ENCODE results near the gene ANG. TPM values are rescaled to one million over a fixed set of nuclear protein-coding genes. Genes with fewer than 3 reads are reported as not detected.
"Not testable (repeated sequence)": the region's sequence is repeated elsewhere in the genome, so short reads cannot be mapped to it uniquely, and the experiment has no call there.

ANG gene
- total RNA-seq, 1 donor from 2014 or later = 3.3 TPM

DNA sequence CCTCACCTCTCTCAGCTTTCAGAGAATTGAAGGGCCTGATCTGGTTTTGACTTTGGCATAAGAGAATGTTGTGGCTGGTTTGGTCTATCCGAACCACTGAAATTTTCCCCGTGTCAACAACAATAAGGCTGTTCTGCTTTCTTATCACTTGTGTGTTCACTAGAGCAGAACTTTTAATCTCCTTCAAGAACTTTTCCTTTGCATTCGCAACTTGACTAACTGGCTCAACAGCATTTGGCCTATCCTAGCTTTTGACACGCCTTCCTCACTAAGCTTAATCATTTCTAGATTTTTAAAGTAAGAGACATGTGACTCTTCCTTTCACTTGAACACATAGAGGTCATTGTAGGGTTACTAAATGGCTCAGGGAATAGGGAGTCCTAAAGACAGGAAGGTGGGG, 31.2 kb downstream of the ANG start:
- Mint-ChIP-seq H3K27me3 (ENCODE audit: low read depth) (no peaks in the 10 kb centered on the region), H3K9me3 (peaks cover 2% of the 10 kb centered on the region), H3K27ac (ENCODE audit: unreplicated experiment) (no peak overlapping the region), H3K4me3 (no peak overlapping the region), H3K36me3 (ENCODE audit: low read depth) (peaks cover 3% of the 10 kb centered on the region), H3K4me1 (peaks cover 10% of the 10 kb centered on the region)
- DNase-seq (ENCODE audit: low read depth, low spot score) = no peak
- TF ChIP-seq, protein P1, sequence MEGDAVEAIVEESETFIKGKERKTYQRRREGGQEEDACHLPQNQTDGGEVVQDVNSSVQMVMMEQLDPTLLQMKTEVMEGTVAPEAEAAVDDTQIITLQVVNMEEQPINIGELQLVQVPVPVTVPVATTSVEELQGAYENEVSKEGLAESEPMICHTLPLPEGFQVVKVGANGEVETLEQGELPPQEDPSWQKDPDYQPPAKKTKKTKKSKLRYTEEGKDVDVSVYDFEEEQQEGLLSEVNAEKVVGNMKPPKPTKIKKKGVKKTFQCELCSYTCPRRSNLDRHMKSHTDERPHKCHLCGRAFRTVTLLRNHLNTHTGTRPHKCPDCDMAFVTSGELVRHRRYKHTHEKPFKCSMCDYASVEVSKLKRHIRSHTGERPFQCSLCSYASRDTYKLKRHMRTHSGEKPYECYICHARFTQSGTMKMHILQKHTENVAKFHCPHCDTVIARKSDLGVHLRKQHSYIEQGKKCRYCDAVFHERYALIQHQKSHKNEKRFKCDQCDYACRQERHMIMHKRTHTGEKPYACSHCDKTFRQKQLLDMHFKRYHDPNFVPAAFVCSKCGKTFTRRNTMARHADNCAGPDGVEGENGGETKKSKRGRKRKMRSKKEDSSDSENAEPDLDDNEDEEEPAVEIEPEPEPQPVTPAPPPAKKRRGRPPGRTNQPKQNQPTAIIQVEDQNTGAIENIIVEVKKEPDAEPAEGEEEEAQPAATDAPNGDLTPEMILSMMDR (conservative IDR thresholded peaks at IDR 0.05) = no peak

DNA sequence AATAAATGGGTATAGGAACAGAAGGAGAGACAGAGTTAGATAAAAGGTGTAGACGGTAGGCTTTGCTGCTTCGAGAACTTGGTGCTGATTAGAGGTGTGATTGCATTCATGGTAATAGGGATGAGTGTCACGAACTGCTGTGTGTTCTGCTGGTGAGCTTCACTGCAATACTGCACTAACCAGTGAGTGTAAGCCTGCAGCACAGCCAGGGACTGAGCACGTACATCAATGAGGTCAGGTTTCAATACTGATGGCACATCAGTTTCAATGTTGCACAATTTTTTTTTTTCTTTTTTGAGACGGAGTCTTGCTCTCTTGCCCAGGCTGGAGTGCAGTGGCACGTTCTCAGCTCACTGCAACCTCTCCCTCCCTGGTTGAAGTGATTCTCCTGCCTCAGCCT, 32.2 kb downstream of the ANG start:
- Mint-ChIP-seq H3K27me3 (ENCODE audit: low read depth) (no peaks in the 10 kb centered on the region), H3K9me3 (peaks cover 2% of the 10 kb centered on the region), H3K4me1 (peaks cover 10% of the 10 kb centered on the region), H3K4me3 (no peak overlapping the region), H3K27ac (ENCODE audit: unreplicated experiment) (no peak overlapping the region), H3K36me3 (ENCODE audit: low read depth) (peaks cover 3% of the 10 kb centered on the region)
- TF ChIP-seq, protein P1 (conservative IDR thresholded peaks at IDR 0.05) = no peak
- no peak for DNase-seq (ENCODE audit: low read depth, low spot score)

DNA sequence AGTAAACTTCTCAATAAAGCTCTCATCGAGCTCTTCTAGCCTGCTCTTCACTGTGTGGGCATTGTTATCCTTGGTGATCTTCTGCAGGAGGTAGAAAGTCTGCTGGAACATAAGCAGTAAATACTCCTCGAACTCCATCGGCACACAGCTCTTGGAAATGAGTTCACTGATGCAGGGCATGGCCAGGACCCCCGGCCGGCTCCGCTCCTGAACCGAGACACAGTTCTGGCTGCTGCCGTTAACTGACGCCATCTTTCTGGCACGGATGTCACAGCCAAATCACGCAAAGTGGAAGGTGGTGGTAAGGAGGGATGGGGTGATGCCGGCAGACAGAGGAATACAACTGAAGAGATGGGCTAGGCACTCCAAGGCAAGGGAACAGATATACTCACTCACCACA, 33.5 kb downstream of the ANG start:
- TF ChIP-seq, protein P1 (conservative IDR thresholded peaks at IDR 0.05) = no peak
- Mint-ChIP-seq H3K36me3 (ENCODE audit: low read depth) (peaks cover 3% of the 10 kb centered on the region), H3K4me1 (peaks cover 18% of the 10 kb centered on the region), H3K4me3 (no peak overlapping the region), H3K27me3 (ENCODE audit: low read depth) (no peaks in the 10 kb centered on the region), H3K27ac (ENCODE audit: unreplicated experiment) (no peak overlapping the region), H3K9me3 (no peaks in the 10 kb centered on the region)
- no peak for DNase-seq (ENCODE audit: low read depth, low spot score)

DNA sequence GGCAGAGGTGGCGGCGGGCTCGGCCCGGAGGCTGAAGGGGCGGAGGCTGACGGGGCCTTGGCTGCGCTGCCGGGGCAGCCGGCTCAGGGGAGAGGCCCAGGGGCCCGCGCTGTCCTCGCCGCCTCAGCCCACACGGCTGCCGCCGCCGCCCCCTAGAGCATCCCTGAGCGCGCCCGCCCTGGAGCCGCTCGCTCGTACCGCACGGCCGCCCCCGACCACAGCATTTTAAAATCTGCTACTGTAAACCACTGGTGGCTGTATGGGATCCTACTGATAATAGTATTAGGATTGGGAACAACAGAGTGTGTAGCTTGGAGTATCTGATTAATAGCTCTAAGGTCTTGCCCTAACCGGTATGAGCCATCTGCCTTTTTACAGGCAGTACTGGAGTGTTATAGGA, 34.9 kb downstream of the ANG start:
- peaks cover 3% of the 10 kb centered on the region for H3K36me3 Mint-ChIP-seq (ENCODE audit: low read depth)
- H3K27ac Mint-ChIP-seq (ENCODE audit: unreplicated experiment) = peak overlapping the region; percentile 20
- H3K4me3 Mint-ChIP-seq = no peak overlapping the region
- peaks cover 18% of the 10 kb centered on the region for H3K4me1 Mint-ChIP-seq
- no peaks in the 10 kb centered on the region for H3K9me3 Mint-ChIP-seq
- TF ChIP-seq, protein P1 (conservative IDR thresholded peaks at IDR 0.05) = no peak
- no peaks in the 10 kb centered on the region for H3K27me3 Mint-ChIP-seq (ENCODE audit: low read depth)
- DNase-seq (ENCODE audit: low read depth, low spot score) = no peak

DNA sequence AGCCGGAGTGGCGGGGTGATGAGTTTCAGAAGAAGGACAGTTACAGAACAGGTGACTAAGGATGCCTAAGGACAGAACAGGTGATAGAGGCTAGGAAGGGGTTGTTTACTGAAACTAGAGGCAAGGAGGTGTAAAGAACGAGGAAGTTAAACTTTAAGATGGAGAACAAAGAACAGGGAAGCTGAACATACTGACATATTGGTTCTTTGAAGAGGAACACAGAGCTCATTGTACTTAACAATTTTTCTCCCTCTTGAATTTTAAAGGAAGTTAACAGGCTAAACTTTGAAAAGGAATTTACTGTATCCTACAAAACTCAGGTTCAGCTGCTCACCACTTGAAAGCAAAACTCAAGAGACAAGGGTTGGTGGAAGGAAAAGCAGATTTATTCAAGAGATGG, 37.6 kb downstream of the ANG start:
- not testable (repeated sequence) for H3K4me3 Mint-ChIP-seq; H3K27me3 Mint-ChIP-seq (ENCODE audit: low read depth); H3K27ac Mint-ChIP-seq (ENCODE audit: unreplicated experiment); H3K9me3 Mint-ChIP-seq; H3K36me3 Mint-ChIP-seq (ENCODE audit: low read depth); DNase-seq (ENCODE audit: low read depth, low spot score)
- peaks cover 18% of the 10 kb centered on the region for H3K4me1 Mint-ChIP-seq

DNA sequence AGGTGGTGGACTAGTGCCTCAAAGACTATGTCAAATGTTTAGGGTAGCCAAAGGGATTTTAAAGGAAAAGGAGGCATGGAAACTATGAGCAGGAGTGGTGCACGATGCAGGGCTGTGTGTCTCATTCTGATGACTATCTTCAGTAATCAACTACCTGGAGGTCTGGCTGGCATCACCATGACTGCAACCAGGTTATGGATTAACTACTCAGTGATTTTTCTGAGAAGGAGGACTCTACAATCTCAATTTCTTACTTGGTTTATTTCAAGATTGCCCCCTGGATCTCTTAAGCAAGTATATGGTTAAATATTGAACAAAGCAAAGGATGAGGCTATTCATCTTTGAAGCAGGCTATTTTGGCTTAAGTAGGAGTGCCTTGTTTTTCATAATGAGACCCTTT, 38.0 kb downstream of the ANG start:
- no peaks in the 10 kb centered on the region for H3K9me3 Mint-ChIP-seq
- no peak overlapping the region for H3K4me3 Mint-ChIP-seq
- no peaks in the 10 kb centered on the region for H3K27me3 Mint-ChIP-seq (ENCODE audit: low read depth)
- peaks cover 3% of the 10 kb centered on the region for H3K36me3 Mint-ChIP-seq (ENCODE audit: low read depth)
- H3K27ac Mint-ChIP-seq (ENCODE audit: unreplicated experiment) = no peak overlapping the region
- H3K4me1 Mint-ChIP-seq = peaks cover 18% of the 10 kb centered on the region
- TF ChIP-seq, protein P1 (conservative IDR thresholded peaks at IDR 0.05) = no peak
- no peak for DNase-seq (ENCODE audit: low read depth, low spot score)
